DMS53 treated with DMSO at 0.1 percent for 48 hours (cell line): ENCODE data around the gene XPNPEP2.

Experiments
- DNase-seq: peaks from one replicate; lab custom pipeline; 2025; ENCODE audit not compliant: unreplicated experiment; lab: John Stamatoyannopoulos, UW

The XPNPEP2 gene

GRCh38 chrX:129738466-129739308 is at the start of gene XPNPEP2:
Gene XPNPEP2 (plus strand): TSS chrX:129738979. CDS start chrX:129739214, 235 bp downstream.
- DNase-seq = no peak

- no peak for DNase-seq
Measured at GRCh38 chrX:129689796-129690195, 49.0 kb upstream of the XPNPEP2 start.

DNA sequence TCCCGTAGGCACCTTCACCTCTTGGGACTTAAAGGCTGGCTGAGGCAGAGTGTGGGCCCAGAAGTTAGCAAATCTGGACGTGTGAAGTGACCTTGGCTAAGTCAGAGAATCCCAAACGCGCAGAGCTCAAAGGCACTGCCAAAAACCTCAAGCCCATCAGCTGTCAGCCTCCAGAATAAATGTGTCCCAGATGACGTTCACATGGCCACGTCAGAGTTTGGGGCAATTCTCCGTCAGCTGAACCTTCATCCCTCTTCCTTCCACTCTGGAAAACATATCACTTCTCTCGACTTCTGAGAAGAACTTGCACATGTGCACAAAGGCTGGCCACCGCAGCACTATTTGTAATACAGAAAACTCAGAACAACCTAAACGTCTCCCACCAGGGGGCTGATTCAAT is 48.3 kb upstream of the XPNPEP2 start:
- DNase-seq = no peak

GRCh38 chrX:129693354-129693753 is 45.4 kb upstream of the XPNPEP2 start:
- DNase-seq = no peak

GRCh38 chrX:129694805-129695204 is 44.0 kb upstream of the XPNPEP2 start:
- no peak for DNase-seq

- DNase-seq = no peak
Measured at GRCh38 chrX:129695535-129695934, 43.2 kb upstream of the XPNPEP2 start.

- DNase-seq = no peak
Measured at GRCh38 chrX:129695937-129696336, 42.8 kb upstream of the XPNPEP2 start.

GRCh38 chrX:129696463-129697155 is 42.2 kb upstream of the XPNPEP2 start:
- no peak for DNase-seq

- DNase-seq = no peak
Measured at GRCh38 chrX:129697204-129697829, 41.5 kb upstream of the XPNPEP2 start.

- peak; percentile 56 for DNase-seq
Measured at GRCh38 chrX:129698150-129698549, 40.6 kb upstream of the XPNPEP2 start.

GRCh38 chrX:129700536-129700935 is 38.2 kb upstream of the XPNPEP2 start:
- no peak for DNase-seq

DNA sequence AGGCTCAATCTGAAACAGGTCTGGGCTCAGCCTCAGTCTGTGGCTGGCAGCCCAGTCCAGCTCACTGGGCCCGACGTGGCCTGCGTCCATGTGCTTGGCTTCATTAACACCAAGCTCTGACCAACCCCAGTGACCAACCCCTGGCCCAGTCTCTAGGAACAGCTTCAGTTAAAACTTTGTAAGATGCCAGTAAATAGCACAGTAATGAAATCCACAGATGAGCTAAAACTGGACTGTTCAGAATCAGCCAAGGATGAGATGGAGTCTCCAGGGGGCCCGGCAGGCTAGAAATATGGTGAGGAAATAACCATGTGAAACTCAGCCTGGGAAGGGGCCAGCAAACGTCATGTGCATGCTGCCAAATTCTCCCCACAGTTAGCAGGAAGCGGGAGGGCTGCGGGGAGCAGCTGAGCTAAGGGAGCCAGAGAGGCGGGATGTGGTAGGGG is 37.1 kb upstream of the XPNPEP2 start:
- no peak for DNase-seq

DNA sequence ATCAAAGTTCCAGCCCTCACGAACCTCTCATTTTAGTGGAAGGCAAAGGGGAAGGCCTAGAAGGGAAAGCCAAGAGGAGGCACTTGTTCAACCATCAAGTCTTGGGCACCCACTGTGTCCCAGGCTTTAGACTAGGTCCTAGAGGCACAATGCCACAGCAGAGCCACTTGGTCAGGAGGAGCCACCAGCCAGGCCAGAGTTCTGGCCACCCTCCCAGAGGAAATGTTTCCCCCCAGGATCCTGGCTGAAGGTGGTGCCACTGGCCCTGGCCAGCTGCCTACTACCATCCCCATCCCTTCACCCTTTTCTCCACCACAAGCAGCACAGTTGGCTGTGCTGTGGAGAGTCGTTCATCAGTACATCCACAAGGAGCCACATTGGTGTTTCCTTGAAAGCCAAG is 34.3 kb upstream of the XPNPEP2 start:
- no peak for DNase-seq

DNA sequence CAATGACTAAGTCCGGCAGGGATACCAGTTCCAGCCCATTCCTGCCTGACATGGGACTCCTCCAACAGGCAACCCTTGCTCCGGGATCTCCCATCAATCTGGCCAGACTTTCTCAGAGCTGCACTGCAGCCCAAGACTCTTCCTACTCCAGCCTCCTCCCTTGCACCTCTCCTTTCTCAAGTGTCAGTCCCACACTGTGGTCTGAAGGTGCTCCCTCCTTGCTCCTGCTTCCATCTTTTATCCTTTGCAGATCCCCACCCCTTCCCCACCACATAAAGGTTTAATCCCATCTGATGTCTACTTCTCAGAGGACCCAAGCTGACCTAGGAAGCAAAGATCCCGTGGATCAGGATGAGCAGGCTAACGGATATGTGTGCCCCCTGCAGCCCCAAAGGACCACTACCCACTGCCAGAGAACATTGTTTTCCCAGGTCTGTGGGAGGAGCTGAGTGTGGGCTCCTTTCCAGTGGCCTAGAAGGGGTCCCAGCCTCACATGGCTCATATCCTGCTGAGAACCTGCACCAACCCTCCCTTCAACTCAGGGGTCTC is 33.3 kb upstream of the XPNPEP2 start:
- no peak for DNase-seq

DNA sequence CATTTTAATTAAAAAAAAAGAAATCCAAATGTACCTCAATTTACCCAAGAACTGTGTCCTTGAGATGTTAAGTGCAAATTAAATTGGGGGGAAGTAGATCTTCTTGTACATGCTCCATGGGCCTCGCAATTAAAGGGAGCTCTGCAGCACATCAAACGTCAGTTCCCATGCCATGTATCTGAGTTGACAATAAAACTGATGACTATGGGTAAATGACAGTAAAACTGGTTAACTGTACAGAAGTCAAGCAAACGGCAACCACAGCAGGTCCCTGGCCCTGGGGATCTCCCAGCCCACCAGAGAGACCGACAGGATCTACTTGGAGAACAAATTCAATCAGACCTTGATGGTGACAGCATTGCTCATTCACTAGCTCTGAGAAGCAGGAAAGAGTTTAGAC is 32.8 kb upstream of the XPNPEP2 start:
- DNase-seq = no peak

DNA sequence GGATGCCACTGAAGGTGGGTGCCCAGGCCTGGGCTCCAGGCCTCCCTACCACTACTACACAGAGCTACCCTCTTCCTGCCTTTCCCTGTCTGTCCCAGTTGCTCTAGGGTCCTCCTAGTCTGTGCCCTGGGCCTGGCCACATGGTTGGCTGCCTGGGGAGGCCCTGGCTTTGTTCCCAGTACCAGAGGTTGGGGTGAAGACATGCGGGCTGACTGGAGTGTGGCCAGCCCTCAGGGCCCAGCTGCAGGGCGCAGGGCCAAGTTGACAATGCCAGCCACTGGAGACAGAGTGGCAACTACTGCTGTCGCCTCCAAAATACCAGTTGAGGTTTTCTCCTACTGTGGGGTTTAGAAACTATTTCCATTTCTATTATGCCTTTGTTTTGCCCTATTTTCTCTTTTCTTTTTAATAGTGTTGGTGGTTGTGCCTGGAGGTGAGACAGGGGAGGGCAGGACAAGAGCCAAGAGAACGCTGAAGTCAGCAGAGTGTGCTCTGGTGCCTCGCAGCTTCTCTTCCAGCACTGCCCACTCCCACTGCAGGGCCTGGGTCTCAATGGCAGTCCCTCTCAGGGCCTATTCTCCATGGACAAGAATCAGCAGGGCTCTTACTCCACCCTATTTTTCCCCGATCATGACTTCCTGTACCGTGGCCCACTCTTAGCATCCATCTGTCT is 32.2 kb upstream of the XPNPEP2 start:
- DNase-seq = no peak

DNA sequence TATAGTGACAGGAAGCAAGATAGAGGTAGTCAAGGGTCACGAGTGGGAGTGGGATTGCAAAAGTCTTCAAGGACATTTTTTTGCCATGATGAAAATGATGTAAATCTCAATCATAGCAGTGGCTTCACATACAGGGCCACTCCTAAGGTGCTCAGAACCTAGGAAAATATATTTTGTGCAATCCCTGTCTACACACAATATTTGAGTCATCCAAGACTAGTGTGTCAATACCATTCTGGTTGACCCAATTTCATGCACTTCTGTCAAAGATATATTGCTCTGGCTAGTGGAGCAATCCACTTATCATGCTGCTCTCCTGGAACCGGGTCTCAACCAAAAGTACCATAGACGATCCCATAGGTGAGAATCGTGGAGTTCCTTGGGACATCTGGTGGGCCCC is 24.2 kb upstream of the XPNPEP2 start:
- no peak for DNase-seq

GRCh38 chrX:129716507-129716906 is 22.3 kb upstream of the XPNPEP2 start:
- no peak for DNase-seq

DNA sequence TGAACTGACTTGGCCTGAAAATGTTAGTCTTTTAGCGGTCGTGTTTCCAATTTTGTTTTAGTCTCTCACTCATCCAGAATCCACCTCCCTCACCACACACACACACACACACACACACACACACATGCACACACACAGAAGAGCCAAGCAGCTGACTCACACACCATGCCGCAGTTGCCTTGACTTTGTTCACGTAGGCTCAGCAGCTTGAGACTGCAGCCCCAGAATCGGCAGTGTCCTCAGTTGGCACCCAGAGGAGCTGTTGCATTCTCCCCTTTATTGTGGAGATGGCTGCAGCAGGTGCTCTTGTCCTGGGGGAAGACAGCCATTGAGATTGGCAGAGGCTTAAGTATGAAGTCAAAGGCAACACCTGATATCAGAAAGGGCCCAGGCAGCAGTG is 20.9 kb upstream of the XPNPEP2 start:
- no peak for DNase-seq

- DNase-seq = no peak
Measured at GRCh38 chrX:129718676-129719075, 20.1 kb upstream of the XPNPEP2 start.

- no peak for DNase-seq
Measured at GRCh38 chrX:129719268-129719667, 19.5 kb upstream of the XPNPEP2 start.
